Tibial artery (tissue), 4 donors: ENCODE data around the gene ATP11B.

ENCODE experiments used
- DNase-seq, 2 donors: peaks; one replicate each; pipeline ENCODE4 v3.0.0-alpha.2; 2019
- H3K27ac ChIP-seq, 2 donors: fragments of 200-600 bp; sonication (generic) in 1 of 2; 1 replicate in 1 of 2; 2 replicates in 1 of 2; pipeline ENCODE4 v1.5.1; 2018 to 2019; ENCODE audit warnings: mild to moderate bottlenecking in 1 of 2
- H3K27me3 ChIP-seq, 2 donors: fragments of 200-600 bp; sonication (generic) in 1 of 2; one replicate each; pipeline versions ENCODE4 v1.5.1 to v1.6.0; 2016 to 2019
- H3K36me3 ChIP-seq, 3 donors: fragments of 200-600 bp; sonication (generic) in 2 of 3; one replicate each; pipeline ENCODE4 v1.5.1; 2016 to 2019; ENCODE audit warnings: mild to moderate bottlenecking in 2 of 3
- H3K4me1 ChIP-seq, 4 donors: fragments of 200-600 bp; sonication (generic) in 2 of 4; 1 replicate in 3 of 4; 2 replicates in 1 of 4; pipeline ENCODE4 v1.5.1; 2016 to 2019
- H3K4me3 ChIP-seq, 2 donors: fragments of 200-600 bp; sonication (generic) in 1 of 2; 1 replicate in 1 of 2; 2 replicates in 1 of 2; pipeline ENCODE4 v1.5.1; 2018 to 2019; ENCODE audit warnings: mild to moderate bottlenecking in 2 of 2
- H3K9me3 ChIP-seq, 3 donors: fragments of 200-600 bp; sonication (generic) in 1 of 3; one replicate each; pipeline ENCODE4 v1.5.1; 2016 to 2019
- intact Hi-C: fragments of 100-400 bp; cut with DNase I; formaldehyde crosslinking; loops from one replicate; pipeline ENCODE4 v1.15.0; 2023; ENCODE audit warnings: low total_unique reads
- TF ChIP-seq, protein P1 (sequence below), 2 experiments: fragments of 200-600 bp in 1 of 2; fragments of 450-650 bp in 1 of 2; IDR thresholded peaks; one replicate each; pipeline ENCODE4 v1.5.1; 2017 to 2019; ENCODE audit warnings: antibody characterized with exemption in 2 of 2, mild to moderate bottlenecking in 1 of 2, moderate library complexity in 1 of 2

ATP11B gene

DNA sequence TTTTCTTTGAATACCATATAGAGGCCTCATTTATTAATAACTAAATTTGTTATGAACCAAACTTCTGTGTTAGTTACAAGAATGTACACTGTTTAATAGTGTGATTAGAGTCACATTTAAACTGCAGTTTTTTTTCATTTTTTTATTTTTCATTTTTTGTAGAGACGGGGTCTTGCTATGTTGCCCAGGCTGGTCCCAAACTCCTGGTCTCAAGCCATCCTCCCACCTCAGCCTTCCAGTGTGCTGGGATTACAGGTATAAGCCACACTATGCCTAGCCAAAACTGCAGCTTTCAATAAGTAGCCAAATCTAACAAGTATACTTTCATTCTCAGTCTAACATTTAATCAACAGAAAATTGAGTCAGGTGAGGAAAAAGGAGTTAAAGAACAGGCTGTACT lies 10.2 kb upstream of the ATP11B start:
- TF ChIP-seq, protein P1, sequence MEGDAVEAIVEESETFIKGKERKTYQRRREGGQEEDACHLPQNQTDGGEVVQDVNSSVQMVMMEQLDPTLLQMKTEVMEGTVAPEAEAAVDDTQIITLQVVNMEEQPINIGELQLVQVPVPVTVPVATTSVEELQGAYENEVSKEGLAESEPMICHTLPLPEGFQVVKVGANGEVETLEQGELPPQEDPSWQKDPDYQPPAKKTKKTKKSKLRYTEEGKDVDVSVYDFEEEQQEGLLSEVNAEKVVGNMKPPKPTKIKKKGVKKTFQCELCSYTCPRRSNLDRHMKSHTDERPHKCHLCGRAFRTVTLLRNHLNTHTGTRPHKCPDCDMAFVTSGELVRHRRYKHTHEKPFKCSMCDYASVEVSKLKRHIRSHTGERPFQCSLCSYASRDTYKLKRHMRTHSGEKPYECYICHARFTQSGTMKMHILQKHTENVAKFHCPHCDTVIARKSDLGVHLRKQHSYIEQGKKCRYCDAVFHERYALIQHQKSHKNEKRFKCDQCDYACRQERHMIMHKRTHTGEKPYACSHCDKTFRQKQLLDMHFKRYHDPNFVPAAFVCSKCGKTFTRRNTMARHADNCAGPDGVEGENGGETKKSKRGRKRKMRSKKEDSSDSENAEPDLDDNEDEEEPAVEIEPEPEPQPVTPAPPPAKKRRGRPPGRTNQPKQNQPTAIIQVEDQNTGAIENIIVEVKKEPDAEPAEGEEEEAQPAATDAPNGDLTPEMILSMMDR (IDR thresholded peaks at IDR 0.05), result no peak

DNA sequence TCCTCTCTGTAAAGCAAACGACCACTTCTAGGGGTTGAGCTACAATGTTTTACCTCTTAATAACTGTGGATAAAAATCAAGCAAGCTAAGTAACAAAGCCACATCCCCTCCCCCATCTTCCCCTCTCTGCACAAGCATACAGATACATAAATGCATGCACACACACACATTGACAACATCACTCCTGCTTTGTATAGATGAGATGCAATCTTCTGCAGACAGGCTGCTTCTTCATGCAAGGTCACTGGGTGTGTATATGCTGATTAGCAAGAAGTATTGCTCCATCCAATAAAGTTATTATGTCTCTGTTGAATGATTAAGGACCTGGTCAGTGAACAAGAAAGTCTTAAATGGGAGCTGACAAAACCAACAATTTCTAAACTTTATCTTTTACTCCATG lies 8.8 kb upstream of the ATP11B start:
- Histone ChIP-seq H3K4me3 (no peak overlapping the region), H3K27me3 (peaks cover 0 to 24% of the 10 kb centered on the region in 2 donors), H3K4me1 (peaks cover 0 to 5% (median 0%) of the 10 kb centered on the region in 4 donors), H3K9me3 (no peaks in the 10 kb centered on the region), H3K36me3 (no peaks in the 10 kb centered on the region), H3K27ac (no peak overlapping the region)
- TF ChIP-seq, protein P1 (IDR thresholded peaks at IDR 0.05), result no peak
- intact Hi-C loops, result no loop called here
- DNase-seq, result no peak

More for the DNA sequence above, 10.2 kb upstream of the ATP11B start:
- no peaks in the 10 kb centered on the region for H3K9me3 ChIP-seq
- peaks cover 0 to 5% (median 0%) of the 10 kb centered on the region in 4 donors for H3K4me1 ChIP-seq
- no peak overlapping the region for H3K27ac ChIP-seq
- H3K27me3 ChIP-seq, result peaks cover 0 to 24% of the 10 kb centered on the region in 2 donors
- H3K4me3 ChIP-seq, result no peak overlapping the region
- no peak for DNase-seq
- intact Hi-C loops, result no loop called here
- no peaks in the 10 kb centered on the region for H3K36me3 ChIP-seq

DNA sequence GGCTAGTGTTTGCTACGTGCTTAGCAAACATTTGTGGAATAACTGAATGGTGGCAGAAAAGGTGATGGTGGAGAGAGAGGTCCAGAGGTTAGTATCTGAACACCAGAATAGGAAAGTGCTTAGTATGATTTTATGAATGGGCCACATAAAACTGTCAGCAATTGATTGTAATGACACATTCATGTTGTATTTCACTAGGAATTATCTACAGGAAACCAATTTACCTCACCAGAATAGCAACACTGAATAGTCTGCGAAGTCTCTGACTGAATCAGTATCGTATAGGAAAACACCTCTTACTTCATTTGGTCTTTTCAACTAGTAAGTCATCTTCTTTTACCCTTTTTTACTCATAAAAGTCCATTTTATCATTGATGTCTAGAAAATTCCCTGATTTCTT lies 8.2 kb upstream of the ATP11B start:
- Histone ChIP-seq H3K9me3 (no peaks in the 10 kb centered on the region), H3K27me3 (peaks cover 0 to 24% of the 10 kb centered on the region in 2 donors), H3K4me3 (no peak overlapping the region), H3K4me1 (peaks cover 0 to 5% (median 0%) of the 10 kb centered on the region in 4 donors), H3K36me3 (no peaks in the 10 kb centered on the region), H3K27ac (no peak overlapping the region)
- intact Hi-C loops, result no loop called here
- TF ChIP-seq, protein P1 (IDR thresholded peaks at IDR 0.05), result no peak
- DNase-seq, result no peak

DNA sequence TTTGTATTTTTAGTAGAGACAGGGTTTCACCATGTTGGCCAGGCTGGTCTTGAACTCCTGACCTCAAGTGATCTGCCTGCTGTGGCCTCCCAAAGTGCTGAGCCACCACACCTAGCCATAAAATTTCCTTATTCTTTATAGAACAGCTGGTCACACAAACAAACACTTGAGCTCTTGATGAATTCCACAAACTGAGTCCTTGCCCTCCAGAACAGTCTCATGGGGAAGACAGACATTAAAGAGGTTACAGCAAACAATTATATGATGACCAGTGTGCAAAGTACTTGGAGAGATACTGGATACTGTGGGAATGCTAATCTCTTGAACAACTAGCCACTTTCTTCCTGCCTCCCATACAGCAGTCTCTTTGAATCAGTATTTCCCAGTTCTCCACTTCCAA lies 7.5 kb upstream of the ATP11B start:
- Histone ChIP-seq H3K4me3 (no peak overlapping the region), H3K27me3 (peaks cover 0 to 24% of the 10 kb centered on the region in 2 donors), H3K9me3 (no peaks in the 10 kb centered on the region), H3K27ac (no peak overlapping the region), H3K36me3 (no peaks in the 10 kb centered on the region), H3K4me1 (peaks cover 0 to 5% (median 0%) of the 10 kb centered on the region in 4 donors)
- TF ChIP-seq, protein P1 (IDR thresholded peaks at IDR 0.05), result no peak
- intact Hi-C loops, result no loop called here
- DNase-seq, result no peak

DNA sequence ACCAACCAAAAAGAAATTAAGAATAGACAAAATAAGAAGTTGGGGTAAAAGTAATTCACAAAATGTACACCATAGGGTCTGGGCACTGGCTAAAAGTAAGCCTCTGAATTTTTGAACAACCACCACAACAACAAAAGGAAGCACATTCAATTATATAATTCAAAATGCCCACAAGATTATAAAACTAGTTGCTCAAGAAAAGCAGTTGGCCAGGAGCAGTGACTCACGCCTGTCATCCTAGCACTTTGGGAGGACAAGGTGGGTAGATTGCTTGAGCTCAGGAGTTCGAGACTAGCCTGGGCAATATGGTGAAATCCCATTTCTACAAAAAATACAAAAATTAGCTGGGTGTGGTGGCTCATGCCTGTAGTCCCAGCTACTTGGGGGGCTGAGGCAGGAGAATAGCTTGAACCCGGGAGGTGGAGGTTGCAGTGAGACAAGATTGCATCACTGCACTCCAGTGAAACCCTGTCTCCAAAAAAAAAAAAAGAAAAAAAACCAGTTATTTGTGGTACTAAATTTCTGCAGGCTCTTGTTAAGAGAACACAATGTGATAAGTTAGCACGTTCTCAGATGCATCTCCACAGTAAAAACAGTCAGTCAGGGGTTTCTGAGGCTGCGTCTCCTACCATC lies 6.6 kb upstream of the ATP11B start:
- TF ChIP-seq, protein P1 (IDR thresholded peaks at IDR 0.05), result no peak
- intact Hi-C loops, result no loop called here
- peaks cover 0 to 24% of the 10 kb centered on the region in 2 donors for H3K27me3 ChIP-seq
- H3K36me3 ChIP-seq, result no peaks in the 10 kb centered on the region
- no peaks in the 10 kb centered on the region for H3K9me3 ChIP-seq
- H3K4me3 ChIP-seq, result no peak overlapping the region
- DNase-seq, result no peak
- H3K4me1 ChIP-seq, result peaks cover 0 to 5% (median 0%) of the 10 kb centered on the region in 4 donors
- no peak overlapping the region for H3K27ac ChIP-seq
